SK-N-MC (cell line): ENCODE measurements around the gene LYSMD4.

Experiments used
- EZH2 ChIP-seq: fragments of 200-600 bp; sonication (generic); IDR thresholded peaks from one replicate; pipeline ENCODE4 v1.6.1; 2017; ENCODE audit warnings: antibody characterized with exemption
- FOXP2 ChIP-seq: optimal IDR thresholded peaks from 2 replicates; pipeline ENCODE3; 2011; ENCODE audit warnings: mild to moderate bottlenecking, moderate library complexity; ENCODE audit not compliant: insufficient read depth; ENCODE audit errors: extremely low read length, control extremely low read depth
- POLR2AphosphoS5 ChIP-seq: IDR thresholded peaks from 2 replicates; pipeline ENCODE4 v1.6.1; 2012; ENCODE audit warnings: mild to moderate bottlenecking, low read depth, low read length, borderline replicate concordance

GRCh38 chr15:99703603-99704443 is 29.4 kb downstream of the LYSMD4 start:
- TF ChIP-seq EZH2 (no peak), POLR2AphosphoS5 (no peak), FOXP2 (no peak)
